Immature natural killer cell (primary cell): ENCODE data around the gene FASTKD1. TPM values are rescaled to one million over a fixed set of nuclear protein-coding genes. Genes with fewer than 3 reads are reported as not detected.

Experiments
- polyA plus RNA-seq, 3 donors: library from polyadenylated mRNA; unstranded; fragments of 300-500 nt; fragmentation: Illumina TruSeq; gene quantifications; one replicate each; pipeline ENCODE4 v1.2.3, GENCODE V29; 2021

Gene FASTKD1
- polyA plus RNA-seq, 3 donors from 2014 or later, result 5.8 to 11.4 (median 7.7) TPM

Other genes starting within 250 kb of the FASTKD1 start
- not detected for gene LRP2, start 211.3 kb downstream of the FASTKD1 start, polyA plus RNA-seq
- under 1 TPM in 2 of 3 donors, not detected in 1; 0.51 to 0.69 TPM for gene BBS5, start 94.4 kb downstream of the FASTKD1 start, polyA plus RNA-seq
- not detected for gene KLHL41, start 64.2 kb downstream of the FASTKD1 start, polyA plus RNA-seq
- gene PPIG, start 10.5 kb upstream of the FASTKD1 start, polyA plus RNA-seq, result 10 to 100 TPM; 27.9 to 70.7 (median 34.9) TPM
- not detected for gene CFAP210, start 120.5 kb upstream of the FASTKD1 start, polyA plus RNA-seq
- 1 to 10 TPM; 2.5 to 4.5 (median 2.7) TPM for gene PHOSPHO2, start 120.6 kb upstream of the FASTKD1 start, polyA plus RNA-seq
- 1 to 10 TPM; 1.3 to 2.6 (median 2.5) TPM for gene KLHL23, start 160.0 kb upstream of the FASTKD1 start, polyA plus RNA-seq
- 100 to 1,000 TPM in 1 of 3 donors, 10 to 100 TPM in 2; 67.1 to 115 (median 73.1) TPM for gene SSB, start 225.0 kb upstream of the FASTKD1 start, polyA plus RNA-seq